ENCODE data around the gene SUN5. TPM values are rescaled to one million over a fixed set of nuclear protein-coding genes. Genes with fewer than 3 reads are reported as not detected.
A peak's percentile ranks its signal among the peaks of the same experiment; 100 is the strongest.

Gene SUN5
- total and polyA plus RNA-seq, 3 experiments from 2014 or later: not detected

- Mint-ChIP-seq H3K4me3 (no peak overlapping the region), H3K9me3 (peaks cover 0 to 2% (median 2%) of the 10 kb centered on the region in 5 donors)
- H3K27me3 ChIP-seq (ENCODE audit: insufficient read depth, low read length, poor library complexity, severe bottlenecking): no peaks in the 10 kb centered on the region
These were observed 26.3 kb upstream of the SUN5 start for GRCh38 chr20:33030569-33030968.

GRCh38 chr20:33030076-33030475 lies 25.8 kb upstream of the SUN5 start:
- ChIA-PET POLR2A (no interaction called here), CTCF (interaction anchor here (1.3 kb wide), 1 partner anchor 10 kb away, joined by 3 read pairs; no protein-coding TSS in a partner anchor)
- Histone ChIP-seq H3K36me3 (ENCODE audit: insufficient read depth, low read length) (no peaks in the 10 kb centered on the region), H3K4me1 (ENCODE audit: insufficient read depth, low read length) (no peaks in the 10 kb centered on the region), H3K4me3 (ENCODE audit: low read length) (no peak overlapping the region), H3K27me3 (ENCODE audit: insufficient read depth, low read length, poor library complexity, severe bottlenecking) (no peaks in the 10 kb centered on the region), H3K9me3 (ENCODE audit: low read length) (no peaks in the 10 kb centered on the region), H3K27ac (ENCODE audit: low read depth, low read length) (no peak overlapping the region)
- Mint-ChIP-seq H3K36me3 (peaks cover 0 to 5% (median 1%) of the 10 kb centered on the region in 3 donors), H3K9me3 (peaks cover 0 to 2% (median 2%) of the 10 kb centered on the region in 5 donors), H3K4me1 (no peaks in the 10 kb centered on the region), H3K27me3 (peaks cover 0 to 4% of the 10 kb centered on the region in 2 donors), H3K27ac (no peak overlapping the region), H3K4me3 (no peak overlapping the region)
- no peak for DNase-seq

More at GRCh38 chr20:33030569-33030968, 26.3 kb upstream of the SUN5 start:
- Mint-ChIP-seq H3K27ac (peak overlapping the region in 3 of 8 donors; percentile 42 to 96 (median 51)), H3K27me3 (peaks cover 0 to 4% of the 10 kb centered on the region in 2 donors), H3K36me3 (peaks cover 0 to 5% (median 1%) of the 10 kb centered on the region in 3 donors), H3K4me1 (no peaks in the 10 kb centered on the region)
- Histone ChIP-seq H3K9me3 (ENCODE audit: low read length) (no peaks in the 10 kb centered on the region), H3K27ac (ENCODE audit: low read depth, low read length) (no peak overlapping the region), H3K4me3 (ENCODE audit: low read length) (no peak overlapping the region), H3K4me1 (ENCODE audit: insufficient read depth, low read length) (no peaks in the 10 kb centered on the region), H3K36me3 (ENCODE audit: insufficient read depth, low read length) (no peaks in the 10 kb centered on the region)
- ChIA-PET POLR2A (no interaction called here), CTCF (interaction anchor here (1.3 kb wide), 1 partner anchor 11 kb away, joined by 3 read pairs; no protein-coding TSS in a partner anchor)
- DNase-seq: no peak

GRCh38 chr20:33028875-33029274 lies 24.6 kb upstream of the SUN5 start:
- CTCF ChIA-PET: interaction anchor here (1.3 kb wide), 1 partner anchor 9 kb away, joined by 3 read pairs; no protein-coding TSS in a partner anchor
- Mint-ChIP-seq H3K9me3 (peaks cover 0 to 2% (median 0%) of the 10 kb centered on the region in 5 donors), H3K4me3 (no peak overlapping the region), H3K27ac (no peak overlapping the region), H3K27me3 (peaks cover 0 to 4% of the 10 kb centered on the region in 2 donors), H3K4me1 (no peaks in the 10 kb centered on the region), H3K36me3 (peaks cover 0 to 5% (median 0%) of the 10 kb centered on the region in 3 donors)
- DNase-seq: no peak
- Histone ChIP-seq H3K4me1 (ENCODE audit: insufficient read depth, low read length) (no peaks in the 10 kb centered on the region), H3K27ac (ENCODE audit: low read depth, low read length) (no peak overlapping the region), H3K9me3 (ENCODE audit: low read length) (no peaks in the 10 kb centered on the region), H3K36me3 (ENCODE audit: insufficient read depth, low read length) (no peaks in the 10 kb centered on the region), H3K27me3 (ENCODE audit: insufficient read depth, low read length, poor library complexity, severe bottlenecking) (no peaks in the 10 kb centered on the region), H3K4me3 (ENCODE audit: low read length) (no peak overlapping the region)
- POLR2A ChIA-PET: no interaction called here

GRCh38 chr20:33027769-33028751 lies 23.8 kb upstream of the SUN5 start:
- Histone ChIP-seq H3K4me3 (ENCODE audit: low read length) (no peak overlapping the region), H3K27me3 (ENCODE audit: insufficient read depth, low read length, poor library complexity, severe bottlenecking) (no peaks in the 10 kb centered on the region), H3K36me3 (ENCODE audit: insufficient read depth, low read length) (no peaks in the 10 kb centered on the region), H3K9me3 (ENCODE audit: low read length) (no peaks in the 10 kb centered on the region), H3K4me1 (ENCODE audit: insufficient read depth, low read length) (no peaks in the 10 kb centered on the region), H3K27ac (ENCODE audit: low read depth, low read length) (no peak overlapping the region)
- Mint-ChIP-seq H3K4me3 (no peak overlapping the region), H3K36me3 (peaks cover 0 to 3% (median 0%) of the 10 kb centered on the region in 3 donors), H3K9me3 (peaks cover 0 to 2% (median 0%) of the 10 kb centered on the region in 5 donors), H3K27ac (peak overlapping the region in 1 of 8 donors; percentile 6), H3K27me3 (peaks cover 0 to 4% of the 10 kb centered on the region in 2 donors), H3K4me1 (no peaks in the 10 kb centered on the region)
- CTCF ChIA-PET: no interaction called here
- DNase-seq: no peak
- POLR2A ChIA-PET: no interaction called here

GRCh38 chr20:33026779-33027759 lies 22.8 kb upstream of the SUN5 start:
- H3K4me1 ChIP-seq (ENCODE audit: insufficient read depth, low read length): no peaks in the 10 kb centered on the region
- DNase-seq: no peak
- ChIA-PET POLR2A (no interaction called here), CTCF (no interaction called here)
- no peaks in the 10 kb centered on the region for H3K36me3 Mint-ChIP-seq
- no peaks in the 10 kb centered on the region for H3K27me3 ChIP-seq (ENCODE audit: insufficient read depth, low read length, poor library complexity, severe bottlenecking)
- H3K27me3 Mint-ChIP-seq: no peaks in the 10 kb centered on the region
- H3K9me3 ChIP-seq (ENCODE audit: low read length): no peaks in the 10 kb centered on the region
- H3K4me1 Mint-ChIP-seq: no peaks in the 10 kb centered on the region
- no peak overlapping the region for H3K27ac Mint-ChIP-seq
- no peaks in the 10 kb centered on the region for H3K9me3 Mint-ChIP-seq
- H3K36me3 ChIP-seq (ENCODE audit: insufficient read depth, low read length): no peaks in the 10 kb centered on the region
- H3K4me3 ChIP-seq (ENCODE audit: low read length): no peak overlapping the region
- H3K27ac ChIP-seq (ENCODE audit: low read depth, low read length): no peak overlapping the region
- H3K4me3 Mint-ChIP-seq: no peak overlapping the region

GRCh38 chr20:33026072-33026778 lies 22.0 kb upstream of the SUN5 start:
- Mint-ChIP-seq H3K36me3 (no peaks in the 10 kb centered on the region), H3K9me3 (no peaks in the 10 kb centered on the region), H3K4me3 (no peak overlapping the region), H3K27me3 (no peaks in the 10 kb centered on the region), H3K27ac (no peak overlapping the region), H3K4me1 (no peaks in the 10 kb centered on the region)
- Histone ChIP-seq H3K4me3 (ENCODE audit: low read length) (no peak overlapping the region), H3K9me3 (ENCODE audit: low read length) (no peaks in the 10 kb centered on the region), H3K4me1 (ENCODE audit: insufficient read depth, low read length) (no peaks in the 10 kb centered on the region), H3K27me3 (ENCODE audit: insufficient read depth, low read length, poor library complexity, severe bottlenecking) (no peaks in the 10 kb centered on the region), H3K27ac (ENCODE audit: low read depth, low read length) (no peak overlapping the region), H3K36me3 (ENCODE audit: insufficient read depth, low read length) (no peaks in the 10 kb centered on the region)
- no peak for DNase-seq
- ChIA-PET POLR2A (no interaction called here), CTCF (no interaction called here)

GRCh38 chr20:33025318-33025876 lies 21.2 kb upstream of the SUN5 start:
- Histone ChIP-seq H3K27me3 (ENCODE audit: insufficient read depth, low read length, poor library complexity, severe bottlenecking) (no peaks in the 10 kb centered on the region), H3K4me3 (ENCODE audit: low read length) (no peak overlapping the region), H3K4me1 (ENCODE audit: insufficient read depth, low read length) (no peaks in the 10 kb centered on the region), H3K27ac (ENCODE audit: low read depth, low read length) (no peak overlapping the region), H3K9me3 (ENCODE audit: low read length) (no peaks in the 10 kb centered on the region), H3K36me3 (ENCODE audit: insufficient read depth, low read length) (no peaks in the 10 kb centered on the region)
- H3K4me3 Mint-ChIP-seq: no peak overlapping the region
- ChIA-PET POLR2A (no interaction called here), CTCF (no interaction called here)
- no peaks in the 10 kb centered on the region for H3K9me3 Mint-ChIP-seq
- no peak overlapping the region for H3K27ac Mint-ChIP-seq
- DNase-seq: no peak
- H3K27me3 Mint-ChIP-seq: no peaks in the 10 kb centered on the region
- H3K4me1 Mint-ChIP-seq: no peaks in the 10 kb centered on the region
- no peaks in the 10 kb centered on the region for H3K36me3 Mint-ChIP-seq

Data from CD8-positive, alpha-beta memory T cell (primary cell).